HG03342 (cell line): ENCODE data around the gene ASIC2.

Experiments used
- ATAC-seq: cut with Tn5 transposase; IDR thresholded peaks from one replicate; pipeline ENCODE4 v1.9.1; 2021; ENCODE audit warnings: mild to moderate bottlenecking, moderate library complexity; ENCODE audit not compliant: unreplicated experiment

The ASIC2 gene

DNA sequence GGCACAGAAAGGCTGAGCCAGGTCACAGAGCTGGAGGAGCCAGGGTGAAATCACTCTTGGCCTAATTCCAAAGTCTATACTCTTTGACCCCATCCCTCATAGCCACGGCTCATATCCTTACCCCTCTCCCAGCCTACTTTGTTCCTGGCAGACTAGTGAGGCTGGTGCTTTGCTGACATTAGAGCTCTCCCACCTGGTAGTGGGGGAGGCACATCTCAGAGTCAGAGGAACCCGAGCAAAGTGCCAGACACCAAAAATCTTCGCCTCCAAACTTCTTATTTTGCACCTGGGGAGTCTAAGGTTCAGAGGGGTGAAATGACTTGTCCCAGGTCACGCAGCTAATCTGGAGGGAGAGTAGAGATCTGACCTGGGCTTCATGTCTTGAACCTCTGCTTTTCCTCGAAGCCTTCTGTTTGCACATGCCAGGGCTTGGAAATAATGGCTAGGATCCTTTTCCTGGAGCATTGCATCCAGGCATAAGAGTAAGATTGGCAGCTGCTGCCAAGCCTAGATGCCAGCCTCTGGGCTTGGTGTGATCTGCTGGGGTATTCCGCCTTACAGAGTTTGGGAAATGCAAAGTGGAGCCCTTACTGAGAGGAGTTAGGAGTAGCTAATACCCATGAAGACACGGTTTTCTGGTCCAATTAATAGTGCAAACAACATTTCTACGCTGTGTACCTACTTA, 174.6 kb downstream of the ASIC2 start:
- ATAC-seq, result no peak

DNA sequence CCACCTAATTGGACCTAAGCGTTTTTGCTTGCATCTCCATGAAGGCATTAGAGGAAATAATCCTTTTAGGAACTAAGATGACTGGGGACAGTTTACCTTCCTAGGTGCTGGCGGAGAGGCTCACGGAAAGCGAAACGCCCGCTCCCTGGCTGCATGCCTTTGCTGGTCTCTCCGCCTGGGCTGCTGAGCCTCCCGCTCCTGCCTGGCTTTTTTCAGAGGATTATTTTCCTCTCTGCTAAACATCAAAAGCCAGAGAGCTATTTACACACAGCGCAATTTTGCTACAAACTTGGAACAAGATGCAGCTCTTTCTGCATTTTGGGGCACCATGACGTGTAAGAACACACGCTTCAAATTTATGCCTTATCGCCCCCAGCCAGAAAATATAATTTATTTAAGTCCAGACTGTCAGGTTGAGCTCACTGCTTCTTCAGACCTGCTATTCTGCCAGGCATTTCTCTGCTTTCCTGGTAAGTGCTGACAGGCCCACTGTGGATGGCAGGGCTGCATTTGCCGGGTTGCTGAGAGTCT, 177.0 kb downstream of the ASIC2 start:
- no peak for ATAC-seq

DNA sequence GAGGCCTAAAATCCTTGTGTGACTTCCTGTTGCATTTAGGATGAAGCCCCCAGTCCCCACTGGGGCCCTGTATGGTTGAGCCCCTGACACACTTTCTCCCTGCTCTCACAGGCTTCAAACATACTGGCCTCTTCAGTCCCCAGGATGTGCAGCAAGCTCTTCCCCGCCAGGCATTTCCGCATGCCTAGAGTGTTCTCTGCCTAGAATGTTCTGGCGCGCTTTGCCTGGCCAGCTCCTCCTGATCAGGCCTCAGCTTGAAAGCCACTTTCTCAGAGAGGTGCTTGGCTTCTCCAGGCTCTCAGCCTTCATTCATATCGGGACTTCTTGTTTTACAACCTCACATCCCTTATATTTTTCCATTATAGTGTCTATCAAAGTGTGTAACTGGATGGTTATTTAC, 177.7 kb downstream of the ASIC2 start:
- no peak for ATAC-seq

DNA sequence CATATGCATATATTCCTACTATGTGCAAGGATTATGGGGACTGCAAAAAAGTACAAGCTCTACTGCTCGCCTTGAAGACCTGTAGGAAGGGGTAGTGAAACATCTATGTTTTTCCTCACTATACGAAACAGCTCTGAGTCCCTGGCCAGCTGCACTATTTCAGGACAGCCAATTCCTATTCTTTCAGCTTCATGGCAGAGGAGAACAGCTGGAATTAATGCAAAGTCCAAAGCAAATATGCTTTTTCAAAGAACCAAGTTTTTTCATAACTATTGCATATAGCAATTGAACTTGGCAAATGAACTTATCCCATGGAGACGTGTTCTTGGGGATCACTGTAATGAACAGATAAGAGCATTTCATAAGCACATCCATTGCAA, 179.1 kb downstream of the ASIC2 start:
- no peak for ATAC-seq

DNA sequence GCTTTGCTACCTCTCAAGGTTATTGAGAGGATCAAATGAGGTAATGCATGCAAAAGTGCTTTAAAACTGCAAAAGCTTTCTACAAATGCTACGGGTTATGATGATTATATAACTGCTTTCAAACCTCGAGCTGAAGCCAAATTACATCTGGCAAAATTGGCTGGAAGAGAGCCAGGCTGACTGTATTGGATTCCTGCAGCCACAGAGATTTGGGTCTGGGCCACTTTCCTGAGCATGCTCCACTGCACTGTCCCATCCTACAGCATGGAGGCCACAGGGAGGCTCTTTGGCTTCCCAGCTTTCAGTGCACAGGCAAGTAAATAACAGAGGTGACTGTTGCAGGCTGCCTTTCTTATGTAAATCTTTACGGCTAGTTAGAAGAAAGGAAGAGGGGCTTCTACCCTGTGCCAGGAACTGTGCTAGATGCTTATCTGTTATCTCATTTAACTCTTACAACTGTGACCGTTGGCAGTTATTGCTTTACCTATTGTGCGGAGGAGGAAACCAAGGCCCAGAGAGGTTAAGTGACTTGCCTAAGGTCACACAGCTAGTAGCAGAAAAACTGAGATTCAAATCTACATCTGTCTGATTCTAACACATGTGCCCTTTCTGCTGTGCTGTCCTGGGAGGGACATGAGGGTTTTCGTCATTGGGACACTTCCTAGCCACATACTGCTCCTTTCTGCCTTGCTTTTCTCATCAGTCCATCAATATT, 179.7 kb downstream of the ASIC2 start:
- ATAC-seq, result no peak

DNA sequence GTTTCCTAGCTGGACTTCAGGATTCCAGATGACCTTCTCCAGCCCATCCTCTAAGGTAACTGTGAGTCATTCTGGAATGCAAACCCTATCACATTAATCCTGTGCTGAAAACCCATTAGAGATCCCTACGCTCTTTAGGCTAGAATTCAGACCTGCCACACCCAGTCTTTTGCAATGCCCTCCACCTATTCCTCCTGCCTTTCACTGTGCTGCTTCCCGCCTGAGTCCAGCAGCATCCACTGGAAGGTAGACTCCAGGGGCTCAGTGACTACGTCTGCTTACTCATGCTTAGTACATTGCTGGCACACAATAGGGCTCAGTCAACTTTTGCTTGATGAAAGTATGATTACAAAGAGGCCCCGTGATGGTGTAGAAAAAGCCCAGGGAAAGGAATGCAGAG, 180.3 kb downstream of the ASIC2 start:
- ATAC-seq, result no peak

DNA sequence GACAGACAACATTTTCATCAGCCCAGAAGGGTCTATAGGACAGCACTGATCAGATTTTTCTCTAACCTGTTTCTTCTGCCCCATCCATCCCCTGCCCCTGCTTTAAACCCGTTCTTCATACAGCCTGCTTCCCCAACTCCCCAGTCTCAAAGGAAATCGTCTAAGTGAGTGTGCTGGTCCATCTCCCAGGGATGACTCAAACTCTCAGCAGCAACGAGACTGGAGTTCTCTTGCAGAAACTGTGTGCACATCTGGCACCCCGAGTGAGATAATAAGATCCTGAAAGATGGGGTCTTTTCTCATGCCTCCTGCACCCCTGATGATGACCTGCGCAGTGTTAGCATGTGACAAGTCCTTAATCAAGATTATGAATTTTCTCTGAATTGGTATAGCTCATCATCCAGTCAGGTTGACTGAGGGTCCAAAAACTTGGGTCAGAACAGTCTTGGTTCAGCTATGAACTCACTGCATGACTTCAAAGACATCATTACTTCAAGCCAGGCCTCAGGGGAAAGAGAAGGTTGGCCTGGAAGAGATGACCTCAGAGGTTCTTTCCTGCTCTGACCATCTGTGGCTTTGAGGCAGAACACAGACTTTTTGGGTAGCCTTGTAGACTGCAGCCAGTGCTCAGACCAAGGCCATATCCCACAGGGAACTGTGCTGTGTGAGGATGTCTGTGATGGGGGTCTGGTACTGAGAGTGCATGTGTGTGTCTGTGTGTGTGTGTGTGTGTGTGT, 183.6 kb downstream of the ASIC2 start:
- ATAC-seq, result no peak

DNA sequence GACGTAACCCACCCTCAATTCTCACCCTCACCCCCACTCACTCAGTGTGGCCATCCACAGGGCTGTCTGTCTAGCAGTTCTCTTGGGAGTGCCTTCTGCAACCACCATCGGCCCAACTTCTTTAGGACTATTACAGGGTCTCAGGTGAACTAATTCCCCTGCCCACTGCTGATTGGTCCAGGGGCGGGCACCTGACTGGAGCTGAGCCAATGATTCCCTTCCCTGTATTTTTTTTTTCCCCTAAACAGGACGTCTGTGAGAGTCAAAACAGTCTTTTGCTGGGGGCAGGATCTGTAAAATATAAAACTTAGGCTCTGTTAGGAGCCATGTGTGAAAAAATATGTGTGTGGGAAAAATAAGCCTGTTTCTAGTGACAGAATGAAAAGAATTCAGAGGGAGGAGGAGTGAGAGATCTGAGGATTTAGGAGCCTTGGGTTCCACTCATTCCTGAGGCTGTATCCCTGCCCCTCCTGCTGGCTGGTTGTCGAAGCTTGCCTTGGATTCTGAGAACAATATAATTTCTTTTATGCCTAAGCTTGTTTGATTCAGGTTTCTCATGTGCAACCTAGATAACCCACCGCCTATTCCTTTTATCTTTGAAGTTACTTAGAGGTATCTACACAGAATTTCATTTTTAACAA, 186.4 kb downstream of the ASIC2 start:
- no peak for ATAC-seq

DNA sequence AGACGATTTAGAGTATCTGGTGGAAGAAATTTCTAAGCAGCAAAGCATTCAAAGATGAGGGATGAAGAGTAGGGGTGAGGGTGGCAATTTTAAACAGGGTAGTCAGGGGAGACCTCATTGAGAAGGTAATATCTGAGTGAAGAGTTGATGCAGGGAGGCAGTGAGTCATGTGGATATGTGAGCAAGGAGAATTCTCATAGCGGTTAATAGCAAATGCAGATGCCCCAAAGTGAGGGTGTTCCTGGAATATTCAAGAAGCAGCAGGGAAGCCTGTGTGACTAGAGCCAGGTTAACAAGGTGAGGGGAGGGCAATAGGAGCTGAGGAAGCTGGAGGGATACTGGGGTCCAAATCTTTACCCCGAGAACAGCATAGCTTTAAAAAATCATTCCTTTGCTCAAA, 187.2 kb downstream of the ASIC2 start:
- ATAC-seq, result no peak

DNA sequence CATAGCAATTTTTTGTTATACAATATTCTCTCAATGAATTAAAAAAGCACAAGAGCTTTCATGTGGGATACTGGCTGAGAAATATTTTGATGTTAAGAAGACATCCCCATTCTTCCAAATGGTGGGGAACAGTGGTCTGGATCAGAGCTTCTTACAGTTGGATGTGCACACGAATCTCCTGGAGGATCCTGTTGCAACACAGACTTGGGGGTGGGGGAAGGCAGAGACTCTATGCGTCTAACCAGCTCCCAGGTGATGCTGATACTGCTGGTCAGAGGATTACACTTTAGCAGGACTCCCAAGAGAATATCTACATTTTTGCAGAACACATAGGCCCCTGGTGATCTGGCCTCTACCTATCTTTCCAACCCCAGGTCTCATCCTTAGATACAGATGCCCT, 193.2 kb downstream of the ASIC2 start:
- ATAC-seq, result no peak

DNA sequence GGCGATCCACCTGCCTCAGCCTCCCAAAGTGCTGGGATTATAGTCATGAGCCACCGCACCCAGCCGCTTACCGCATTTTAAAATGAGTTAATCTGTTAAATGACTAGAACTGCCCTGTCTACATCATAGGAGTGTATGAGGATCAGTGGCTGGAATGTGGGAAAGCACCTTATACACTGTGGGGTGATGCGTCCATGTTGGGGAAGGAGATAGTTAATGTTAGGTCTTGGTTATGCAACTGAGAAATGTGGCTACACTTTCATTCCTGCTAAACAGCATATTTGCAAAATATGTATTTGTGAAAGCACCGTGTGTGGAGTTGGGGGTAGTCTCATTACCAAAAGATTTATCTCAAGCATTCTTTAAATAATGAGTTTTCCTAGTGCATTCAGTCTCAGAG, 193.8 kb downstream of the ASIC2 start:
- ATAC-seq, result no peak

DNA sequence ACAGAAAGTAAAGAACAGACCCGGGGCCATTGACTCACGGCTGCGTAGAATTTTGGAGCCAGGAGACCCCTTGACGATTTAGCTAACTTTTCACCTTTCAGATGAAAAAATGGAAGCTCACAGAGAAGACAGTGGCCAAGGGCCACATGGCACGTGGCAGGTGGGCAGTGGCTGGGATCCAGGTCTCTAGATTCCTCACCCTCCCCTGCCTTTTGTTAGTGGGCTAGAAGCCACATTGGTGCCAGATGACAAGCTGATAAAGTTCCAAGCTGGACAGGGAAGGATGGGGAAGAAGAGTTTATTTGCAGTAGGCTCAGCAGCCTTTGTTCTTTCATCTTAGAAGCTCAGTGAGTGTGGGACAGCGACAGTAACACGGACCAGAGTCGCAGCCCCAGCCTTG, 195.7 kb downstream of the ASIC2 start:
- no peak for ATAC-seq

DNA sequence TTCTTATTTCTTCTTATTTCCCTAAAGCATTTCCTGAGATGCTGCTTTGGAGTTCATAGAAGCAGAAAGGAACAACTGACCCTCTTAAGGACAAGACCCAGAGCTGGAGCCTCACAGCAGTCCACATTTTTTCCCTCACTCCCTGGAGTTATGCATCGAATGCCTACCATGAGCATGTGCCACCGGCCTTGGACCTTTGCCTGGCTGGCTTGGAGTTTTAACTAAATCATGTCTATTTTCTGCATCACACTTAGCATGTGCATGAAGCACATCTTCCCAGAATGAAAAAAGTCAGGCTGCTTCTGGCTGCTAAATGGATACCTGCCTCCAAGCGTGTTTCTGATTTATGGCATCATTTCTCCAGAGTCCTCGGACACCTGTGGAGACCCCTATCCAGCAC, 196.9 kb downstream of the ASIC2 start:
- ATAC-seq, result no peak

DNA sequence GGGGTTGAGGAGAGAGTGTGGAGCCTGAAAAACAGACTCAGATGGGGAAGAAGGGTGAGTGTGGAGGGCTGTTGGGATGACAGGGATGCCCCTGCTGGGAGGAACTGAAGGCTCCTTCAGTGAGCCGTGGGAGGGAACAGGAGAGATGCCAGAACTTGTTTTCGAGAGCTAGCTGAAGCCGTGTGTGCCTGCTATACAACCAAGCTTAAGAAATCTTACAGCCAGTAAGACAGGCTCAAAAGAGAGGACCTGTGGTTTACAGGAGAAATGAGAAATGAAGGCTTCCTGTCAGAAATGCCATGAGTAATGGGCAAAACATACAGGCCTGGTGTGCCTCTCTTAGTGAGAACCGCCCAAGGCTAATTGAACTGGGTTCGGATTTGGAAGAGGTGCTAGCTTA, 201.8 kb downstream of the ASIC2 start:
- ATAC-seq, result no peak

DNA sequence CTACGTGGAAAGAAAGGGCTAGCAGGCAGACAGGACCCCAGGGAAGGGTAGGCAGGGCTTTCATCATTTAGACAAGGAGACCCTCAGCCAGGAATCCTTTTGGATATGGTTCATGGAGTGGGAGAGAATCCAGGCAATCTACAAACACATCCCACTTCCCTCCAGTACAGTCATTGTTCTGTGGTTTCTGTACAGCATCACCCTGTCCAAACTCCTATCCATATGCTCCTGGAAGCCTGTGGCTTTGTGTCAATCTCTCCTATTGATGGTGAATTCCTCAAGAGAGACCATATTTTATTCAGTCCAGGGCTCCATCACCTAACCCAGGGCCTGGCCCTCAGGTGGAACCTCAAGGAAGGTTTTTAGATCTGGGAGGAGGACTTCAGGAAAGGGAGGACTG, 202.3 kb downstream of the ASIC2 start:
- ATAC-seq, result no peak

DNA sequence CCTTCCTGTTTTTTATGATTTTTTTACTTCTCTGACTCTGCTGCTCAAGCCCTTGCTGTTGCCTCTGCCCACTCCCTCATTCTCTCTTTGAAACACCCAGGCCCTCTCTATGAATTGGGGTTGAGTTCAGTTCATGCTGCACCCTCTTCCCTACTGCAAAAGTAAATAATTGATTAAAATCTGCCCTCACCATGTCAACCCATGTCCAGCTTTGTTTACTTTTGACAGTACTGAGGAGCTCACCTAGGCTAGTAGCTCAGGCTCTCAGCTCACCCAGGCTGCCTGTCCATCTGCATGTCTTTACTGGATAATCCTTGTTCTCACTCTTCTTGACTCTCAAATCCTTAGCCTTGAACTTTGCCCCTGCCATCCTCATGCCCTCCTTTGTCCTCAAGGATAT, 206.2 kb downstream of the ASIC2 start:
- no peak for ATAC-seq

DNA sequence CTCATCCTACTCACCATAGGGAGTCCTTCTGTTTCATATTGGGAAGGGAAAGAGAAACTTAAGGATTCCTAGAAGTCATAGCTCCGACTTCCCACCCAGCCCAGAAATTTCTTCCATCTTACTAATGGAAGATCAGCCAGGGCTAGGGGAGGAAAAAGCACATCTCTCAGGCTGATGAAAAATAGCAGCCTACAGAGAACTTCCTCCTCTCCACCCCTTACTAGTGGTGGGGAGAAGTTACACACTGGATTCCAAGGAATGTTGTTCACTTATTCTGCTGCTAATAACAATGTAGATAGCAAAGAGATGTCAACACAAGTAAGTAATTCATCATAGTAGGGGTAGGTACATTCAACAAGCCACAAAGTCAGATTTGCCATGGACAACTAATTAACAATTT, 207.1 kb downstream of the ASIC2 start:
- ATAC-seq, result no peak

DNA sequence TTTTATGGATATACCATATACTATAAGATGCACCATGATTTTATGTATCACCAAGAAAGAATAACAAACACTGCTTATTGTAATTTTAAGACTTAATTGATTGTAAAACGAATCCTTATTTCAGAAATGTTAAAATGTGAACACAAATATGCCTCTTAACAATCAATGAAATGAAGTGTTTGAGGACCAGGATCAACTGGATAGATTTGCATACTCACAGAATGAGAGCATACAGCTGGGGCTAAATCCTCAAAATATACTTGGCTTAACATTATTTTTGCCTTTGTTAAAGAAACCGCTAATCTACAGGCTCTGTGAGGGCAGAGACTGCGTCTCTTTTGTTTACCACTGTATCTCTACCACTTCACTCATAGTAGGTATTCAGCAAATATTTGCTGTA, 207.8 kb downstream of the ASIC2 start:
- ATAC-seq, result no peak

DNA sequence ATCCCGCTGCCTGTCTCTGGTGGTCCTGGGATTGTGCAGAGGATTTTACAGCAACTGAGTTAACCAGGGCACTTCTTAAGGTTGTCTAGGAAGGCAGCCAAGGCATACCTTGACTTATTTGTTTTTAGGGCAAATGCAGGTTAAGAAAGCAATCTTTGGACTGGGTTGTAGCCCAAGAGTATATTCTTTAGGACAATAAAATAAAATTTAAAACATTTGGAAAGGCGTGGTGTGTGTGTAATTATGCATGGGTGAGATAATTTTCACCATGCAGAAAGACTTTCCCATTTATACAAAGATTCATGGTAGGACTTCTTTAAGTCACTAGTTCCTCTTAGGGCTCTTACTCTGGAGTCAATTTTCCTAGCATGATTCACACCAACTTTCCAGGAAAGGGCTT, 208.3 kb downstream of the ASIC2 start:
- no peak for ATAC-seq

DNA sequence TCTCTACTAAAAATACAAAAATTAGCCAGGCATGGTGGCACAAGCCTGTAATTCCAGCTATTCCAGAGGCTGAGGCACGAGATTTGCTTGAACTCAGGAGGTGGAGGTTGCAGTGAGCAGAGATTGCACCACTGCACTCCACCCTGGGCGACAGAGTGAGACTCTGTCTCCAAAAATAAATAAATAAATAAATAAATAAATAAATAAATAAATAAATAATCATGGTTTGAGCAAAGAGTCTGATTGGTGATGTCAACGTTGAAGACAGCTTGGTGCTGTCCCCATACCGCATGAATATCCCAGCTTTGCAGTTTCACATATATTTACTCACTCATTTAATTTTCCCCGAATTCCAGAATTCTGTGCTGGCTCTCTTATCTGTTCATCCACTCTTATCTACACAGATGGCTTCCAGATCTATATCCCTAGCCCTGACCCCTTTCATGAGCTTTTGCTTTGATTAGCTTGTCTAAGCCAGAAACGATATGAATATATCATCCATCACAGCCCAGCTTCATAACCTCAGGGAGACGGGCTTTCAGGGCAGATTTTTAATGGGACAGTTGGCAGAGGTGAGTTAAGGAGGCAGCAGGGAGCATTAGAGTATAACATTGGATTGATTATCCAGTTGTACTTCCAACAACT, 210.4 kb downstream of the ASIC2 start:
- no peak for ATAC-seq

DNA sequence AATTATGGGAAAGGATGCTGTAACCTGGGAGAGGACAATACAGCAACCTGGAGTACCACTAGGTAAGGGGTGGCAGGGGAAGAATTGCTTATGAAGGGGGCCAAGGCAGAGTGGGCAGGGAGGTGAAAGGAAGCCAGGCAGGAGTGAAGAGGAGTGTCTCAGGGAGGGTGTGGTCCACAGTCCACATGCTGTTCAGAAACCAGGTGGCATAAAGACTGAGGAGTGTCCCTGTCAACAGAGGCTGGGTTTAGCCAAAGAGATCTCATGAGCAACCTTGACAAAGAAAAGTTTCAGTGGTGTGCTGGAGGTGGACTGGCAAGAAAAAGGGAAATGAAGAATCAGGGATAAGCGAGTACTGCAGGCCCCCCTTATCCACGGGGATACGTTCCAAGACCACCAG, 213.0 kb downstream of the ASIC2 start:
- ATAC-seq, result no peak
